Testis (tissue), 2 donors: Measurements from ENCODE around the gene LAMTOR4.

Experiments used
- POLR2A ChIP-seq: fragments of 450-650 bp; IDR thresholded peaks from one replicate; pipeline ENCODE4 v1.6.1; 2017; ENCODE audit warnings: antibody characterized with exemption, mild to moderate bottlenecking, moderate library complexity
- TF ChIP-seq, protein P1 (sequence below), 3 experiments: fragments of 450-650 bp in 2 of 3; fragments of 200-600 bp in 1 of 3; sonication (generic) in 1 of 3; IDR thresholded peaks; one replicate each; pipeline ENCODE4 v1.5.1; 2016 to 2019; ENCODE audit warnings: antibody characterized with exemption in 3 of 3, mild to moderate bottlenecking in 2 of 3, moderate library complexity in 1 of 3

DNA sequence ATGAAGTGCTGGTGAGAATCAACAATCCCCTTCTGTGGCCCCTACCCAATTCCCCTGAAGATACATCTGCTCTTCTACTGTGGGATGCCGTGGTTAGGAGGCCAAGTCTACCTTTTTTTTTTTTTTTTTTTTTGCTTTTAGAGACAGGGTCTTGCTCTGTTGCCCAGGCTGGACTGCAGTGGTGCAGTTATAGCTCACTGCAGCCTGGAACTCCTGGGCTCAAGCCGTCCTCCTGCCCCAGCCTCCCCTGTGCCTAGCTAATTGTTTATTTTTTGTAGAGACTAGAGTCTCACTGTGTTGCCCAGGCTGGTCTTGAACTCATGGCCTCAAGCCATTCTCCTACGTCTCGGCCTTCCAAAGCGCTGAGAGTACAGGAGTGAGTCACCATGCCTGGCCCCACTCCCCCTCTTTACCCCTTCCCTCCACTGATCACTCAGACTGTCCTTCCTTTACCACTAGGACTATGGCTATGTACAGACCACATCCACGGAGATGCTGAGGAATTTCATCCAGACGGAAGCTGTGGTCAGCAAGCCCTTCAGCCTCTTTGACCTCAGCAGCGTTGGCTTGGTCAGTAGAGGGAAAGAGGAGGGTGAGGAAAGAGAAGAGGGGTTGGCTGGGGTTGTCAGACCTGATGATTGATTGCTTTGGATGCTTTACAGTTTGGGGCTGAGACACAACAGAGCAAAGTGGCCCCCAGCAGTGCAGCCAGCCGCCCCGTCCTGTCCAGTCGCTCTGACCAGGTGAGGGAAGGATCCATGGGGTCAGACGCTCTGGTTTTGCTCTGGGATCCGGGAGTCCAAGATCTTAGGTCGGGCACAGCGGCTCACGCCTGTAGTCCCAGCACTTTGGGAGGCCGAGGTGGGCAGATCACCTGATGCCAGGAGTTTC, 45.5 kb upstream of the LAMTOR4 start:
- TF ChIP-seq, protein P1, sequence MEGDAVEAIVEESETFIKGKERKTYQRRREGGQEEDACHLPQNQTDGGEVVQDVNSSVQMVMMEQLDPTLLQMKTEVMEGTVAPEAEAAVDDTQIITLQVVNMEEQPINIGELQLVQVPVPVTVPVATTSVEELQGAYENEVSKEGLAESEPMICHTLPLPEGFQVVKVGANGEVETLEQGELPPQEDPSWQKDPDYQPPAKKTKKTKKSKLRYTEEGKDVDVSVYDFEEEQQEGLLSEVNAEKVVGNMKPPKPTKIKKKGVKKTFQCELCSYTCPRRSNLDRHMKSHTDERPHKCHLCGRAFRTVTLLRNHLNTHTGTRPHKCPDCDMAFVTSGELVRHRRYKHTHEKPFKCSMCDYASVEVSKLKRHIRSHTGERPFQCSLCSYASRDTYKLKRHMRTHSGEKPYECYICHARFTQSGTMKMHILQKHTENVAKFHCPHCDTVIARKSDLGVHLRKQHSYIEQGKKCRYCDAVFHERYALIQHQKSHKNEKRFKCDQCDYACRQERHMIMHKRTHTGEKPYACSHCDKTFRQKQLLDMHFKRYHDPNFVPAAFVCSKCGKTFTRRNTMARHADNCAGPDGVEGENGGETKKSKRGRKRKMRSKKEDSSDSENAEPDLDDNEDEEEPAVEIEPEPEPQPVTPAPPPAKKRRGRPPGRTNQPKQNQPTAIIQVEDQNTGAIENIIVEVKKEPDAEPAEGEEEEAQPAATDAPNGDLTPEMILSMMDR (IDR thresholded peaks at IDR 0.05): no peak
- no peak for TF ChIP-seq POLR2A
